Kasumi-1 (cell line): Measurements from ENCODE around the gene BICRA.
"Not testable (repeated sequence)": the region's sequence is repeated elsewhere in the genome, so short reads cannot be mapped to it uniquely, and the experiment has no call there.

Source experiments
- DNase-seq, 2 experiments: peaks; one replicate each; lab custom pipeline; 2025; lab: John Stamatoyannopoulos, UW

BICRA gene

DNA sequence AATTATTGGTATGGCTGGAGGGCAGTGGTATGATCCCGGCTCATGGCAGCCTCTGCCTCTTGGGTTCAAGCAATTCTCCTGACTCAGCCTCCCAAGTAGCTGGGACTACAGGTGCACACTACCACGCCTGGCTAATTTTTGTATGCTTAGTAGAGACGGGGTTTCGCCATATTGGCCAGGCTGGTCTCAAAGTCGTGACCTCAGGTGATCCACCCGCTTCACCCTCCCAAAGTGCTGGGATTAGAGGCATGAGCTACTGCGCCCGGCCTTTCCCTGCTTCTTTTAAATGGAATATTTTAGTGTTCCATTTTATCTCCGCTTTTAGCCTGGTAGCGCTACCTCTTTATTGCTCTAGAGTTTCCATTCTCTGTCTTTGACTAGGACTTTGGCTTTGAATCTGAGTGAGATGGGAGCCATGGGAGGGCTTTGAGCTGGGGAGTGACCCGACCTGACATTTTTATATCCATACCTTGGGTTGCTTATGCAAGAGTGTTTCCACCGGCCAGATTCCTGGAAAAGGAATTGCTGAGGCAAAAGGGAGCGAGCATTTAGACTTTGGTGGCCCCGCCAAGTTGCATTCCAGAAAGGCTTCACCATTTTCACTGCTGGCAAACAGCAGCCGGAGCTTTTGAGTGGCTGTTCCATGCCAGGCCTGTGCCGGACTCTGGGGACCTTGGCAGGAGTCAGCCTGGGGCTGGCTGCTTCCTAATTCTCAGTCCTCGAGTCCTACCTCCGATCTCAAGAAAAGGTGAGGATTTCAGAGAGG, 22.9 kb downstream of the BICRA start:
- no peak for DNase-seq

- no peak for DNase-seq
These were observed 24.6 kb downstream of the BICRA start for GRCh38 chr19:47633517-47633916.

DNA sequence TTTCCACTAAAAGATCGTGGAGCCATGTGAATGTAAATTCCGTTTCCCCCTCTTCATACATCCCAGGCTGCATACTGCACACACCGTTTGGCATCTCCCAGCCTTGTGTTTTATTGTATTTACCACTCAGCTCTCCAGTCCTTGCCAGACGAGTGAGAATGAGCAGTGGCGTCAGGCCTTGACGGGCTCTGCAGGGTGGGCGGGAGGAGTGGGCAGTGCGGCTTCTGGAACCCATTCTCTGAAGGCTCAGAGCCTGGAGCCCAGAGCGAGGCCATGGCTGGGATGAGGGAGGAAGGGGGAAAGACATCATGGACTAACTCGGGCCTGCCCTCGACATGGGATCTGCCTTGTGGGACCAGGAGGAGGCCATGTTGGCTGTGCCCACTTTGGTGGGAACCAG, 25.1 kb downstream of the BICRA start:
- DNase-seq: no peak

DNA sequence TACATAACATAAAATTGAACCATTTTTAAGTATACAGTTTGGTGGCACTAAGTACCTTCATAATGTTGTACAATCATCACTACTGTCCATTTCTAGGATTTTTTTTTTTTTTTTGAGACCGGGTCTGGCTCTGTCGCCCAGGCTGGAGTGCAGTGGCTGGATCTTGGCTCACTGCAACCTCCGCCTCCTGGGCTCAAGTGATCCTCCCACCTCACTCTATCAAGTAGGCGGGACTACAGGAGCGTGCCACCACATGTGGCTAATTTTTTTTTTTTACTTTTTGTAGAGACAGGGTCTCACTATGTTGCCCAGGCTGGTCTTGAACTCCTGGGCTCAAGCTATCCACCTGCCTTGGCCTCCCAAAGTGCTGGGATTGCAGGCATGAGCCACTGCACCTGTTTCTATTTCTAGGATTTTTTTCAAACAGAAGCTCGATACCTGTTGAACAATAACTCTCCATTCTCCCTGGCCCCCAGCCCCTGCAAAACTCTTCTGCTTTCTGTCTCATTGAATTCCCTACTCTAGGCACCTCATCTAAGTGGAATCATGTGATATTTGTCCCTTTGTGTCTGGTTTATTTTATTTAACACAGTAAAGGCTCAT, 26.3 kb downstream of the BICRA start:
- DNase-seq: not testable (repeated sequence)

GRCh38 chr19:47637550-47637949, 28.6 kb downstream of the BICRA start:
- no peak for DNase-seq

- no peak for DNase-seq
These were observed 33.1 kb downstream of the BICRA start for GRCh38 chr19:47641891-47642485.

- DNase-seq: no peak
These were observed 34.3 kb downstream of the BICRA start for GRCh38 chr19:47643281-47643680.

DNA sequence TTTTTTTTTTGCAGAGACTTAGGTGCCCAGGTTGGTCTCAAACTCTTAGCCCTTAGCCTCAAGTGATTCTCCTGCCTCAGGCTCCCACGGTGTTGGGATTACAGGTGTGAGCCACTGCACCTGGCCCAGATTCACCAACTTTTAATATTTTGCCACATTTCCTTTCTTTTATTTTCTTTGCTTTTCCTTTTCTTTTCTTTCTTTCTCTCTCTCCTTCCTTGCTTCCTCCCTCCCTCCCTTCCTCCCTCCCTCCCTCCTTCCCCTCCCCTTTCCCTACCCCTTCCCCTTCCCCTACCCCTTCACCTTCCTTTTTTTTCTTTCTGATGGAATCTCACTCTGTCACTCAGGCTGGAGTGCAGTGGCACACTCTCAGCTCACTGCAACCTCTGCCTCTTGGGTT, 35.3 kb downstream of the BICRA start:
- DNase-seq: no peak

DNA sequence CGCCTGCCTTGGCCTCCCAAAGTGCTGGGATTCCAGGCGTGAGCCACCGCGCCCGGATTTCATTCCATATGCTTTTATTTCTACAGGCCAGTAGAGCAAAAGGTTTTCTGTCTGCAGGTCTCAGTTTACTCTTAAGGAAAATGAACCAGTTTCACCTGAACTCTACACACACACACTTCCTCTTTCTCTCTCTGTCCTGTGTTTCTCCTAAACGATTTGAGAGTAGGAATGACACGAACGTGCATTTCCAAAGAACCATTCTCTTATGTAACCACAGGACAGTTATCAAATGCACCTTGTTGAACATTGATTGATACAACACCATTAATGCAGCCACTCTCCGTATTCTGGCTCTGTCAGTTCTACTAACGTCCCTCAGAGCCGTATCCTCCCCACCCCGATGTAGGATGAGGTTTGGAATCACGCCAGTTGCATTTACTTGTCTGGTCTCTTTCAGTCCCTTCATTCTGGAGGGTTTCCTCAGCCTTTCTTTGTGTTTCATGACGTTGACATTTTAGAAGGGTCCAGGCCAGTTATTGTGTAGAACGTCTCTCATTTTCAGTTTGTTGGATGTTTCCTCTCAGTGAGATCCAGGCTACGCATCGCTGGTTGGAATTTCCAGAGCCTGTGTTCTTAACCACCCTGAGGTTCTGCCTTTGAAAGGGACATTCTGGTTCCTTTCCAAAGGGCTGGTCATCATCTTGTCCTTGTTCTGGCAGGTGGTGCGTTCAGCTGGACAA, 36.0 kb downstream of the BICRA start:
- no peak for DNase-seq

GRCh38 chr19:47646924-47647323, 38.0 kb downstream of the BICRA start:
- DNase-seq: no peak

GRCh38 chr19:47649588-47649987, 40.7 kb downstream of the BICRA start:
- no peak for DNase-seq

- no peak for DNase-seq
These were observed 41.8 kb downstream of the BICRA start for GRCh38 chr19:47650700-47651099.

GRCh38 chr19:47651132-47651531, 42.2 kb downstream of the BICRA start:
- no peak for DNase-seq

- DNase-seq: no peak
These were observed 42.8 kb downstream of the BICRA start for GRCh38 chr19:47651691-47652090.

- no peak for DNase-seq
These were observed 43.4 kb downstream of the BICRA start for GRCh38 chr19:47652285-47652684.

GRCh38 chr19:47653856-47654255, 44.9 kb downstream of the BICRA start:
- no peak for DNase-seq

DNA sequence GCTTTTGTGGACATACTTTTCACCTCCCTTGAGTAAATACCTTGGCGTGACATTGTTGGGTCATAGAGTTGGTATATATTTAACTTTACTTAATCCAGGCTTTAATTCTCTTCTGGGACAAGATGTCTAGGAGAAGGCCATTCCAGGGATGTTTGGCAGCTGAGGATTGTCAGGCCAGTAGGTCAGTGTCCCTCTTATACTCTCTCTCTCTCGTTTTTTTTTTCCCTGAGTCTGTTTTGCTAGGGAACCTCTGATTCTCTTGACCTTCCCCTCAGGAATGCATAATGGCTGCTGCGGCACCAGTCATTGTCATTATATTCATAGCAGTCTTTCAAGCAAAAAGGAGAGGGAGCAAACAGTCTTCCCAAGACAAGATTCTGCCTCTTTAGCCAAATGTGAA, 48.8 kb downstream of the BICRA start:
- DNase-seq: no peak

- no peak for DNase-seq
These were observed 49.8 kb downstream of the BICRA start for GRCh38 chr19:47658431-47659348.

DNA sequence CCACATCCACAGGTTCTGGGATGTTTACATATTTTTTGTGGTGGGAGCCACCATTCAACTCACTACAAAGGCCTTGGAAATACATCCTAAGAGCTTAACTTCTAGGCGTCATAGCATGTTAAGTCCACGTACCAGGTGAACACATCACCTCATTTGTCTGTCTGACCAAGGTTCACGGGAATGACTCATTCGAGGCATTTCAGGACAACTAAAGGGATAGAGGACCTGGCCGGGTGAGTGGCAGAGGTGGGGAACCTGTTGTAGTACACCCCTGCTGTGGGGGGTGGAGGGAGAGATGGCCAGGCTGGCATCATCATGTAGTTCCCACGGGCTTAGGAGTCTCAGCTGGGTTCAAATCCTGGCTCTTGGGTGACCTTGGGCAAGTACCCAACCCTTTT, 51.5 kb downstream of the BICRA start:
- no peak for DNase-seq

DNA sequence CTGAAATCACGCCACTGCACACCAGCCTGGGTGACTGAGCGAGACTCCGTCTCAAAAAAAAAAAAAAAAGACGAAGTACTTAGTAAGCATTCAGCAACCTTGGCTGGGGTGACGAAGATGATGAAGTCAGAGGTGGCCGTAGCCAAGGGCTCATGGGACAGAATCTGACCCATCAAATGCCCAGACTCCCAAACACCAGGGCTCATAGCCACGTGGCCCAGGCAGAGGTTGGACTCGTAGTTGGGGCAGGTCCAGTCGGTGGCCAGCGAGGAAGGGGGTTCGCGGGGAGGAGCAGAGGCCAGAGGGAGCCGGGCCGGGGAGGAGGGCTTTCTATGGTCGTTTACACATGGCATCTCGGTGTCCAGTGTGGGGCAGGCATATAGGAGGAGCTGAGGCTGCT, 52.2 kb downstream of the BICRA start:
- DNase-seq: no peak

DNA sequence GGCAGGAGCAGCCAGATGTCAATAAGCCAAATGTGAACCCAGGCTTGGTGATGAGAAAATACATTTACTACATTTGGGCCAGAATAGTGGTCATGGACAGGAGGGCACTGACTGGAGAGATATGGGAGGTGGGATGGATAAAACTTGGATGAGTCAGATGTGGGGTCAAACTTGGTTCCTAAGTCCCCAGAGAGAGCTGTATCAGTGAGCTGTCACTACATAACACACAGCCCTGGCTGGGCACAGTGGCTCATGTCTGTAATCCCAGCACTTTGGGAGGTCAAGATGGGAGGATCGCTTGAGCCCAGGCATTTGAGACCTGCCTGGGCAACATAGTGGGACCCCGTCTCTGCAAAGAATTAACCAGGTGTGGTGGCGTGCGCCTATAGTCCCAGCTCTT, 52.7 kb downstream of the BICRA start:
- no peak for DNase-seq

GRCh38 chr19:47663435-47663910, 54.5 kb downstream of the BICRA start:
- DNase-seq: no peak
